OCI-LY3 (cell line): Measurements from ENCODE around the gene EIF4G1.

ENCODE experiments used
- H2AFZ ChIP-seq: fragments of 200-600, 300-600 bp; shearing (Covaris generic); 2 replicates; pipeline ENCODE4 v1.6.0; 2014; ENCODE audit warnings: antibody characterized with exemption, low read depth, low read length
- H3K27ac ChIP-seq: fragments of 200-600, 300-600 bp; sonication (generic); 2 replicates; pipeline ENCODE4 v1.5.1; 2014; ENCODE audit warnings: mild to moderate bottlenecking, low read length, moderate library complexity, mixed read lengths
- H3K27me3 ChIP-seq: fragments of 200-600, 300-600 bp; sonication (generic); 2 replicates; pipeline ENCODE4 v1.6.1; 2014; ENCODE audit warnings: low read depth, low read length, mixed read lengths
- H3K36me3 ChIP-seq: fragments of 200-600, 300-600 bp; sonication (generic); replicated peaks from 2 replicates; pipeline ENCODE3; 2014; ENCODE audit warnings: low read depth, low read length, mixed read lengths
- H3K4me1 ChIP-seq: fragments of 300-600, 200-600 bp; sonication (generic); 2 replicates; pipeline ENCODE4 v1.6.1; 2014; ENCODE audit warnings: low read length, mixed read lengths
- H3K4me2 ChIP-seq: fragments of 200-600, 300-600 bp; sonication (generic); 2 replicates; pipeline ENCODE4 v1.6.1; 2014; ENCODE audit warnings: low read length, mixed read lengths
- H3K4me3 ChIP-seq: fragments of 300-600, 200-600 bp; sonication (generic); 2 replicates; pipeline ENCODE4 v1.5.1; 2014; ENCODE audit warnings: antibody characterized with exemption, mild to moderate bottlenecking, low read length, moderate library complexity
- H3K79me2 ChIP-seq: fragments of 300-600, 200-600 bp; shearing (Covaris generic); 2 replicates; pipeline ENCODE4 v1.6.1; 2014; ENCODE audit warnings: mild to moderate bottlenecking, low read length, mixed read lengths
- H3K9ac ChIP-seq: fragments of 300-600, 200-600 bp; shearing (Covaris generic); 2 replicates; pipeline ENCODE4 v1.6.0; 2014; ENCODE audit warnings: mild to moderate bottlenecking, low read length, moderate library complexity
- H3K9me3 ChIP-seq: fragments of 200-600, 300-600 bp; shearing (Covaris generic); 2 replicates; pipeline ENCODE4 v1.6.1; 2014; ENCODE audit warnings: low read length, mixed read lengths; ENCODE audit not compliant: insufficient read depth
- H4K20me1 ChIP-seq: fragments of 200-600, 300-600 bp; sonication (generic); 2 replicates; pipeline ENCODE4 v1.6.1; 2016; ENCODE audit warnings: low read length, mixed read lengths; ENCODE audit not compliant: insufficient read depth
- EZH2phosphoT487 ChIP-seq: fragments of 200-600 bp; shearing (Covaris generic); IDR thresholded peaks from 2 replicates; pipeline ENCODE4 v1.6.1; 2018; ENCODE audit warnings: antibody characterized with exemption, mixed run types, low read depth
- TF ChIP-seq, protein P1 (sequence below): fragments of 200-600, 300-600 bp; sonication (generic); IDR thresholded peaks from 2 replicates; pipeline ENCODE4 v1.5.1; 2014; ENCODE audit warnings: antibody characterized with exemption, low read length, low read depth

The EIF4G1 gene

DNA sequence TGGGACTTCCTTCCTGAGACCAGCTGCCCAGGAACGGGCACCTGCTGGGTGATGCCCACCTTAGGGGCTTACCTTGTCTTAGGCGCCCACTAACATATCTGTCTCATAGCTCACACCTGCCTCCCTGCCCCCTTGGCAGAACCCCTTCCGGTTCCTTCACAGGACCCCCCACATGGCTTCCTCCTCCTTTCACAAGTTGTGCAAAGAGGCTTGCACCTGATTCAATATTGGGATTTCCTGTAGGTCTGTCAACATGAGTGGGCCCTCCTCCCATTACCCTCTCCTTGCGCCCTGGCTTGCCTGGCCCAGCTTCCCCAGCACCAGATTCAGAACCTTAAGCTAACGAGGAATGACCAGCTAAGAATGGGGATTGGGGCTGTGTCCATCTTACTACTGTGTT is 63.0 kb downstream of the EIF4G1 start:
- Histone ChIP-seq H3K4me1 (no peaks in the 10 kb centered on the region), H3K79me2 (no peaks in the 10 kb centered on the region), H3K27me3 (peaks cover 3% of the 10 kb centered on the region; the same call in 1 of the 2 replicates), H3K9ac (no peak overlapping the region), H3K9me3 (no peaks in the 10 kb centered on the region), H4K20me1 (no peaks in the 10 kb centered on the region), H3K4me3 (peak overlapping the region; percentile 53), H3K4me2 (peak overlapping the region; percentile 28), H3K27ac (no peak overlapping the region), H2AFZ (no peak overlapping the region), H3K36me3 (no peaks in the 10 kb centered on the region)
- TF ChIP-seq, protein P1, sequence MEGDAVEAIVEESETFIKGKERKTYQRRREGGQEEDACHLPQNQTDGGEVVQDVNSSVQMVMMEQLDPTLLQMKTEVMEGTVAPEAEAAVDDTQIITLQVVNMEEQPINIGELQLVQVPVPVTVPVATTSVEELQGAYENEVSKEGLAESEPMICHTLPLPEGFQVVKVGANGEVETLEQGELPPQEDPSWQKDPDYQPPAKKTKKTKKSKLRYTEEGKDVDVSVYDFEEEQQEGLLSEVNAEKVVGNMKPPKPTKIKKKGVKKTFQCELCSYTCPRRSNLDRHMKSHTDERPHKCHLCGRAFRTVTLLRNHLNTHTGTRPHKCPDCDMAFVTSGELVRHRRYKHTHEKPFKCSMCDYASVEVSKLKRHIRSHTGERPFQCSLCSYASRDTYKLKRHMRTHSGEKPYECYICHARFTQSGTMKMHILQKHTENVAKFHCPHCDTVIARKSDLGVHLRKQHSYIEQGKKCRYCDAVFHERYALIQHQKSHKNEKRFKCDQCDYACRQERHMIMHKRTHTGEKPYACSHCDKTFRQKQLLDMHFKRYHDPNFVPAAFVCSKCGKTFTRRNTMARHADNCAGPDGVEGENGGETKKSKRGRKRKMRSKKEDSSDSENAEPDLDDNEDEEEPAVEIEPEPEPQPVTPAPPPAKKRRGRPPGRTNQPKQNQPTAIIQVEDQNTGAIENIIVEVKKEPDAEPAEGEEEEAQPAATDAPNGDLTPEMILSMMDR, result no peak
- TF ChIP-seq EZH2phosphoT487, result no peak

DNA sequence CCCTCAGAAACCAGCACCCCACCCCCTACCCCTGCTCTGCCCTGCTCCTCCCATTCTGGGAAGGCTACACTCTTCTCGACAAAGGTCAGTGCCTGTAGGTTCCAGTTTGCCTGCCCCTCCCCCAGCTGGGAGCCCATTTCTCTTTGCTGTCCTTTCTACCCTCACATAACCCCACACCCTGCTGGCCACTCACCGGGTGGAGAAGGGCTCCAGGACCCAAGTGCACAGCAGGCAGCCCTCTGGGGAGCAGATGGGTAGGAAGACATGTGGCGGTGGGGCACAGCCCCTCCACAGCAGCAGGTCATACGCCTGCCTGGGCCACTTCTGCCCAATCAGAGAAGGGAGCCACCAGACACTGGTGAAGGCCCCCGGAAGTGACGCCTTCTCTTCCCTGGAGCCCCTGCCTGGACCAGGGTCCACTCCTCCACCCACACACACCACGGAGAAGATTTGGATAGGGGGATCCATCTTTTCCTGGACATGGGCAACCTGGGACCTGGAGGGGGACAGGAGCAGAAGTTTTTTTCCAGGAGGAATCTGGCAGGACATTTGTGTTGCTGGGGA is 63.6 kb downstream of the EIF4G1 start, which contains the start of gene THPO:
TSS of gene THPO (minus strand) at position 326 of the 564 bp plus-strand sequence. CDS start 1,948 bp downstream, outside the sequence.
- no peak within 1 kb of the TSS for H3K27ac ChIP-seq
- no peaks in the 10 kb centered on the region for H3K36me3 ChIP-seq
- peak within 1 kb of the TSS; percentile 20; the same call in 1 of the 2 replicates for H3K9ac ChIP-seq
- peak within 1 kb of the TSS; percentile 53 for H3K4me3 ChIP-seq
- peak within 1 kb of the TSS; percentile 28 for H3K4me2 ChIP-seq
- peaks cover 3% of the 10 kb centered on the region; the same call in 1 of the 2 replicates for H3K27me3 ChIP-seq
- H4K20me1 ChIP-seq, result no peaks in the 10 kb centered on the region
- H3K79me2 ChIP-seq, result no peaks in the 10 kb centered on the region
- peak within 1 kb of the TSS; percentile 59; the same call in 1 of the 2 replicates for H2AFZ ChIP-seq
- H3K9me3 ChIP-seq, result no peaks in the 10 kb centered on the region
- TF ChIP-seq, protein P1, result no peak
- TF ChIP-seq EZH2phosphoT487, result no peak
- H3K4me1 ChIP-seq, result no peaks in the 10 kb centered on the region

DNA sequence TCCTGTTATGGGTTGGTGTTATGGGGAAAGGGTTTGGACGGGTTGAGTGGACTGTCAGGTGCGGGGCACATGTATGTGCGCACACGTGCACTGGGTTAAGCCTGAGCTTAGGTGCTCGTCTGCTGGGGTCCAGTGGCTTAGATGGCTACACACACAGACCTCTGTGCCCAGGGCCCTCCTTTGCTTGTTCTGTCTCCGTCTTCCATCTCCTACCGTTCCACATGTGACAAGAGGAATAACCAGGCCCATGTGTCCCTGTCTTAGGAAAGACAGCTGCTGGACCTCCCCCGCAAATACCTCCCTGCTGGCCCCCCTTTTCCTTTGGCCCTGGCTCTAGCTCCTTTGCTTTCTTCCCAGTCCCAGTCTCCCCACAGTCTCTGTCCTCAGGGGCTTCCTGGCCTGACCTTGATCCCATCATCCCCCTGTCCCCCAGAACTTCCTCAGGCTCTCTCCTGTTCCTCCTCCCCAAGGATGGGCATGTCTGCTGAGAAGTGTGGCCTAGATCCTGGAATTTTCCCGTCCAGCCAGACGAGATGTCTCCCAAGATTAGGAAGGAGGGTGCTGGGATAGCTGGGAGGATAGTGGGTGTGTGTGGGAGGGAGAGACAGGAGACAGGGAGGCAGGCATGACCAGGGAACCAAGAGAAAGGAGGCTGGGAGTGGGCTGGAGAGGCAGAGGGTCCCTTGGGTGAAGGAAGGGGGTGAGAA is 64.4 kb downstream of the EIF4G1 start:
- H3K4me2 ChIP-seq, result 0 out of 2 replicates have a peak overlapping the region, but pooled peaks have one; percentile 28

More for the DNA sequence above, 64.4 kb downstream of the EIF4G1 start:
- Histone ChIP-seq H3K4me3 (no peak overlapping the region), H3K9ac (no peak overlapping the region), H3K4me1 (no peaks in the 10 kb centered on the region), H3K9me3 (no peaks in the 10 kb centered on the region), H3K79me2 (no peaks in the 10 kb centered on the region), H3K27me3 (peaks cover 3% of the 10 kb centered on the region; the same call in 1 of the 2 replicates), H4K20me1 (no peaks in the 10 kb centered on the region), H2AFZ (no peak overlapping the region), H3K27ac (no peak overlapping the region), H3K36me3 (no peaks in the 10 kb centered on the region)
- no peak for TF ChIP-seq EZH2phosphoT487
- TF ChIP-seq, protein P1, result no peak
